Keratinocyte (primary cell): ENCODE data around the gene KIAA0930. TPM values are rescaled to one million over a fixed set of nuclear protein-coding genes. Genes with fewer than 3 reads are reported as not detected.

Experiments
- DNase-seq: peaks from one replicate; pipeline ENCODE4 v3.0.0-alpha.2; 2011; ENCODE audit warnings: low read depth, missing footprints, low spot score
- FAIRE-seq: peaks from 2 replicates; lab custom pipeline; 2011; peaks lifted over from hg19 to GRCh38; lab: Jason Lieb, UNC
- H2AFZ ChIP-seq: 2 replicates; pipeline ENCODE4 v1.6.0; 2012; ENCODE audit warnings: low read length, control low read depth, inconsistent platforms; ENCODE audit not compliant: control insufficient read depth
- H3K27ac ChIP-seq: 2 replicates; pipeline ENCODE4 v1.5.1; 2011; ENCODE audit warnings: low read length; ENCODE audit not compliant: control insufficient read depth, insufficient read depth
- H3K27me3 ChIP-seq: 3 replicates; pipeline ENCODE4 v1.6.0; 2011; ENCODE audit warnings: low read length; ENCODE audit not compliant: control insufficient read depth, insufficient read depth; ENCODE audit errors: extremely low read depth
- H3K36me3 ChIP-seq, 2 experiments: 2 replicates in 1 of 2; 3 replicates in 1 of 2; pipeline ENCODE4 v1.5.1; 2011; ENCODE audit warnings: low read length in 2 of 2, mild to moderate bottlenecking in 1 of 2; ENCODE audit not compliant: control insufficient read depth in 2 of 2, insufficient read depth in 2 of 2; ENCODE audit errors: extremely low read depth in 1 of 2
- H3K4me1 ChIP-seq: 3 replicates; pipeline ENCODE4 v1.5.1; 2011; ENCODE audit warnings: low read length; ENCODE audit not compliant: control insufficient read depth, insufficient read depth; ENCODE audit errors: extremely low read depth
- H3K4me2 ChIP-seq: 3 replicates; pipeline ENCODE4 v1.6.0; 2011; ENCODE audit warnings: low read depth, low read length; ENCODE audit not compliant: control insufficient read depth, insufficient read depth; ENCODE audit errors: extremely low read depth
- H3K4me3 ChIP-seq, 3 experiments: fragments of 200-600 bp in 1 of 3; sonication (generic) in 1 of 3; 2 replicates in 2 of 3; 3 replicates in 1 of 3; pipeline ENCODE4 v1.5.1; 2011 to 2016; ENCODE audit warnings: low read length in 3 of 3, mild to moderate bottlenecking in 3 of 3, control low read depth in 2 of 3, inconsistent platforms in 1 of 3, low read depth in 1 of 3, mixed read lengths in 1 of 3, mixed run types in 1 of 3, moderate library complexity in 1 of 3; ENCODE audit not compliant: control insufficient read depth in 2 of 3, insufficient read depth in 2 of 3; ENCODE audit errors: extremely low read depth in 1 of 3
- H3K79me2 ChIP-seq: 2 replicates; pipeline ENCODE4 v1.6.0; 2012; ENCODE audit warnings: low read length; ENCODE audit not compliant: control insufficient read depth, insufficient read depth
- H3K9ac ChIP-seq: 3 replicates; pipeline ENCODE4 v1.6.0; 2011; ENCODE audit warnings: low read length; ENCODE audit not compliant: control insufficient read depth, insufficient read depth; ENCODE audit errors: extremely low read depth
- H3K9me1 ChIP-seq: 3 replicates; pipeline ENCODE4 v1.6.0; 2011; ENCODE audit warnings: low read length; ENCODE audit not compliant: control insufficient read depth, insufficient read depth; ENCODE audit errors: extremely low read depth
- H3K9me3 ChIP-seq: 2 replicates; pipeline ENCODE4 v1.5.1; 2012; ENCODE audit warnings: low read depth, low read length; ENCODE audit not compliant: control insufficient read depth
- H4K20me1 ChIP-seq: 3 replicates; pipeline ENCODE4 v1.6.0; 2011; ENCODE audit warnings: low read length; ENCODE audit not compliant: control insufficient read depth, insufficient read depth; ENCODE audit errors: extremely low read depth
- EZH2 ChIP-seq: IDR thresholded peaks from one replicate; pipeline ENCODE4 v1.6.1; 2012; ENCODE audit warnings: inconsistent platforms, mild to moderate bottlenecking, low read length, moderate library complexity
- dilution Hi-C: fragments of 300-500 bp; cut with MboI; formaldehyde crosslinking; loops from one replicate; pipeline ENCODE4 v1.7.0; 2020; ENCODE audit warnings: low sequenced_read_pairs; ENCODE audit not compliant: extremely low pct_ligation_motif_present
- polyA plus RNA-seq, 5 experiments: library from polyadenylated mRNA; depleted of rRNA in 3 of 5; stranded (reverse) in 3 of 5; stranded (forward) in 1 of 5; unstranded in 1 of 5; fragments of >200 nt; gene quantifications; 1 replicate in 1 of 5; 2 replicates in 3 of 5; 3 replicates in 1 of 5; pipeline versions ENCODE4 v1.2.1 to v1.2.3, GENCODE V29; 2011 to 2012; ENCODE audit warnings: missing spikeins in 2 of 5, low read depth in 1 of 5, low replicate concordance in 1 of 5
- TF ChIP-seq, protein P1 (sequence below), 3 experiments: IDR thresholded peaks in 1 of 3; conservative IDR thresholded peaks in 1 of 3; optimal IDR thresholded peaks in 1 of 3; 2 replicates in 2 of 3; 3 replicates in 1 of 3; pipeline versions ENCODE3 to v1.5.1; 2011; ENCODE audit warnings: low read length in 3 of 3, mild to moderate bottlenecking in 3 of 3, moderate library complexity in 2 of 3, control low read depth in 1 of 3, inconsistent platforms in 1 of 3; ENCODE audit not compliant: insufficient read depth in 2 of 3; ENCODE audit errors: extremely low read depth in 1 of 3

KIAA0930 gene
- polyA plus RNA-seq, 1 donor (not counting 4 experiments of a cell fraction or from before 2014, with no cell fraction given) = 115 TPM

GRCh38 chr22:45237065-45237990 lies 3.4 kb downstream of the KIAA0930 start:
- no peaks in the 10 kb centered on the region for H3K9me1 ChIP-seq
- no peak overlapping the region for H3K27ac ChIP-seq
- peaks cover 35 to 42% of the 10 kb centered on the region in 2 experiments for H3K36me3 ChIP-seq
- no peak for DNase-seq
- peaks cover 21% of the 10 kb centered on the region for H3K4me1 ChIP-seq
- H3K9ac ChIP-seq = peak overlapping the region; percentile 28
- TF ChIP-seq, protein P1, sequence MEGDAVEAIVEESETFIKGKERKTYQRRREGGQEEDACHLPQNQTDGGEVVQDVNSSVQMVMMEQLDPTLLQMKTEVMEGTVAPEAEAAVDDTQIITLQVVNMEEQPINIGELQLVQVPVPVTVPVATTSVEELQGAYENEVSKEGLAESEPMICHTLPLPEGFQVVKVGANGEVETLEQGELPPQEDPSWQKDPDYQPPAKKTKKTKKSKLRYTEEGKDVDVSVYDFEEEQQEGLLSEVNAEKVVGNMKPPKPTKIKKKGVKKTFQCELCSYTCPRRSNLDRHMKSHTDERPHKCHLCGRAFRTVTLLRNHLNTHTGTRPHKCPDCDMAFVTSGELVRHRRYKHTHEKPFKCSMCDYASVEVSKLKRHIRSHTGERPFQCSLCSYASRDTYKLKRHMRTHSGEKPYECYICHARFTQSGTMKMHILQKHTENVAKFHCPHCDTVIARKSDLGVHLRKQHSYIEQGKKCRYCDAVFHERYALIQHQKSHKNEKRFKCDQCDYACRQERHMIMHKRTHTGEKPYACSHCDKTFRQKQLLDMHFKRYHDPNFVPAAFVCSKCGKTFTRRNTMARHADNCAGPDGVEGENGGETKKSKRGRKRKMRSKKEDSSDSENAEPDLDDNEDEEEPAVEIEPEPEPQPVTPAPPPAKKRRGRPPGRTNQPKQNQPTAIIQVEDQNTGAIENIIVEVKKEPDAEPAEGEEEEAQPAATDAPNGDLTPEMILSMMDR (optimal IDR thresholded peaks at IDR 0.05 in 1 of 3, IDR thresholded peaks at IDR 0.05 in 1 of 3, conservative IDR thresholded peaks at IDR 0.05 in 1 of 3; ENCODE audit: extremely low read depth in 1 of 3, insufficient read depth in 2 of 3, low read length in 3 of 3) = no peak
- TF ChIP-seq EZH2 = no peak
- peaks cover 80% of the 10 kb centered on the region for H3K79me2 ChIP-seq
- dilution Hi-C loops = no loop called here
- H4K20me1 ChIP-seq = peaks cover 12% of the 10 kb centered on the region
- no peak overlapping the region for H3K4me3 ChIP-seq
- H3K9me3 ChIP-seq = no peaks in the 10 kb centered on the region
- no peak overlapping the region for H2AFZ ChIP-seq
- no peak overlapping the region for H3K4me2 ChIP-seq
- no peaks in the 10 kb centered on the region for H3K27me3 ChIP-seq
- no peak for FAIRE-seq

DNA sequence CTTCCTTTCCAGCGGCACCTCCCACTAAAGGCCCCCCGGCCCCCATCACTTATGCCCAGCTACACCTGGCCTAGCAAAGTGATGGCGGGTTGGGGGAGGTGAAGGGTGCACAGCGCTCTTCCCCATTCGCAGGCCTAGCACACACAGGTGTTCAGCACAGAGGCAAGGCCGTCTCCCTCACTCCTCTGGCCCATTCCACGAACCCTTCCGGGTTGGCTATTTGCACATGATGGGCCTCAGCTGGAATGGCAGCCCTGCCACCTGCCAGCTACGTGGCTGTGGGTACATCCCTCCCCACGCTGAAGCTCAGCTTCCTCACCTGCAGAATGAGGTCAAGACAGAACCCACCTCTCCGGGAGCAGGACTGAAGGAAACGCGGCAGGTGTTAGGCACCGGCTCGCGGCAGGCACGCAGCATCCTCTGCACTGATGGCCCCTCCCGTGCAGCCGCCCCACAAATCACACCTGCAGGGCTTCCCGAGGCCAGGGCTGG lies 4.8 kb downstream of the KIAA0930 start:
- FAIRE-seq = no peak
- dilution Hi-C loops = no loop called here
- Histone ChIP-seq H3K36me3 (peaks cover 35 to 42% of the 10 kb centered on the region in 2 experiments), H3K4me2 (no peak overlapping the region), H3K79me2 (peaks cover 85% of the 10 kb centered on the region), H3K4me3 (no peak overlapping the region), H3K27me3 (no peaks in the 10 kb centered on the region), H3K9me3 (no peaks in the 10 kb centered on the region), H2AFZ (no peak overlapping the region), H3K4me1 (peaks cover 31% of the 10 kb centered on the region), H4K20me1 (peaks cover 12% of the 10 kb centered on the region), H3K9ac (no peak overlapping the region), H3K9me1 (no peaks in the 10 kb centered on the region), H3K27ac (no peak overlapping the region)
- TF ChIP-seq EZH2 = no peak
- TF ChIP-seq, protein P1 (optimal IDR thresholded peaks at IDR 0.05 in 1 of 3, IDR thresholded peaks at IDR 0.05 in 1 of 3, conservative IDR thresholded peaks at IDR 0.05 in 1 of 3; ENCODE audit: extremely low read depth in 1 of 3, insufficient read depth in 2 of 3, low read length in 3 of 3) = no peak
- no peak for DNase-seq
